K562 (cell line): ENCODE results near the gene PYHIN1. TPM values are rescaled to one million over a fixed set of nuclear protein-coding genes. Genes with fewer than 3 reads are reported as not detected.

Experiments used
- CHCHD3 ChIP-seq: fragments of 250-450 bp; sonication (Bioruptor Pico); IDR thresholded peaks from 2 replicates; pipeline ENCODE4 v2.1.2; 2022; ENCODE audit warnings: mild to moderate bottlenecking
- CREB5 ChIP-seq: fragments of 250-450 bp; sonication (Bioruptor Pico); IDR thresholded peaks from 2 replicates; pipeline ENCODE4 v1.5.0; 2020; ENCODE audit warnings: mild to moderate bottlenecking
- CREBBP ChIP-seq: IDR thresholded peaks from one replicate; pipeline ENCODE4 v1.6.1; 2012; ENCODE audit warnings: low read depth, mild to moderate bottlenecking, control low read depth, inconsistent platforms, low read length
- EP300 ChIP-seq: IDR thresholded peaks from 2 replicates; pipeline ENCODE4 v1.6.1; 2012; ENCODE audit warnings: low read length, improper control_type of control experiment
- HINFP ChIP-seq: fragments of 450-650 bp; conservative IDR thresholded peaks from 2 replicates; pipeline ENCODE4 v1.6.1; 2016; ENCODE audit warnings: missing genetic modification characterization, low read depth, mild to moderate bottlenecking, control low read depth, missing compliant biosample characterization
- HIVEP1 ChIP-seq: fragments of 250-450 bp; sonication (Bioruptor Pico); IDR thresholded peaks from 2 replicates; pipeline ENCODE4 v1.4.0; 2020; ENCODE audit warnings: mild to moderate bottlenecking
- HMG20B ChIP-seq: fragments of 250-450 bp; sonication (Bioruptor Pico); IDR thresholded peaks from 2 replicates; pipeline ENCODE4 v1.5.0; 2021; ENCODE audit warnings: mild to moderate bottlenecking
- HMGXB4 ChIP-seq: sonication (generic); formaldehyde crosslinking; IDR thresholded peaks from 2 replicates; pipeline ENCODE4 v1.8.1; 2023; ENCODE audit warnings: mild to moderate bottlenecking, missing genetic modification reagents
- ILF3 ChIP-seq: fragments of 450-650 bp; IDR thresholded peaks from 2 replicates; pipeline ENCODE4 v1.6.1; 2018; ENCODE audit warnings: antibody characterized with exemption, mild to moderate bottlenecking, moderate library complexity, borderline replicate concordance
- KLF6 ChIP-seq: fragments of 250-450 bp; sonication (Bioruptor Pico); IDR thresholded peaks from 2 replicates; pipeline ENCODE4 v1.4.0; 2020; ENCODE audit warnings: mild to moderate bottlenecking, moderate library complexity, borderline replicate concordance
- NR3C1 ChIP-seq: sonication (generic); formaldehyde crosslinking; IDR thresholded peaks from 2 replicates; pipeline ENCODE4 v1.8.1; 2022; ENCODE audit warnings: missing genetic modification reagents
- PHB ChIP-seq: fragments of 250-450 bp; sonication (Bioruptor Pico); IDR thresholded peaks from 2 replicates; pipeline ENCODE4 v1.5.0; 2021
- PRDM10 ChIP-seq: fragments of 450-650 bp; IDR thresholded peaks from 2 replicates; pipeline ENCODE4 v1.6.1; 2018; ENCODE audit not compliant: partially characterized antibody
- TFAP4 ChIP-seq: sonication (generic); formaldehyde crosslinking; IDR thresholded peaks from 2 replicates; pipeline ENCODE4 v1.8.0; 2022; ENCODE audit warnings: missing genetic modification reagents, mild to moderate bottlenecking, moderate library complexity, borderline replicate concordance
- THAP12 ChIP-seq: fragments of 250-450 bp; sonication (Bioruptor Pico); IDR thresholded peaks from 2 replicates; pipeline ENCODE4 v1.9.0; 2021; ENCODE audit warnings: mild to moderate bottlenecking, inconsistent platforms
- ZKSCAN8 ChIP-seq: fragments of 200-800 bp; sonication (Bioruptor generic); IDR thresholded peaks from 2 replicates; pipeline ENCODE4 v1.6.1; 2016; ENCODE audit warnings: missing genetic modification characterization, missing compliant biosample characterization
- ZNF316 ChIP-seq: fragments of 450-650 bp; IDR thresholded peaks from 2 replicates; pipeline ENCODE4 v1.6.1; 2016
- polyA plus RNA-seq, 8 experiments: library from polyadenylated mRNA; depleted of rRNA in 4 of 8; stranded (reverse) in 5 of 8; unstranded in 3 of 8; fragments of >200 nt; fragmentation: Nextera tagmentation in 2 of 8; fragmentation: Illumina TruSeq in 1 of 8; extraction: Ambion mirVana in 2 of 8; extraction: Trizol in 1 of 8; gene quantifications; 2 replicates each; pipeline versions ENCODE4 v1.2.1 to v1.2.3, GENCODE V29; 2011 to 2014; ENCODE audit warnings: inconsistent platforms in 1 of 8, missing spikeins in 1 of 8
- total RNA-seq, 7 experiments: library from RNA; depleted of rRNA in 6 of 7; stranded (reverse); fragments of >200 nt in 6 of 7; fragmentation: Illumina TruSeq in 2 of 7; extraction: Trizol in 2 of 7; gene quantifications; 2 replicates each; pipeline versions ENCODE4 v1.2.1 to v1.2.3, GENCODE V29; 2011 to 2021; ENCODE audit warnings: low replicate concordance in 1 of 7

Gene PYHIN1
- total and polyA plus RNA-seq, 9 of the 15 experiments (the other 6 are each of a cell fraction or from before 2014, with no cell fraction given) = not detected

GRCh38 chr1:159015440-159015909 is 84.1 kb downstream of the PYHIN1 start (continued):
- TF ChIP-seq CHCHD3 (no peak), HIVEP1 (0 out of 2 replicates have a peak, but pooled peaks have one; percentile 23), CREB5 (0 out of 2 replicates have a peak, but pooled peaks have one; percentile 20), ZNF316 (no peak), THAP12 (no peak), PHB (CRISPR knock-in tag) (no peak), HINFP (tag) (no peak), KLF6 (CRISPR knock-in tag) (peak; percentile 67; the same call in 1 of the 2 replicates), PRDM10 (no peak), CREBBP (no peak), HMGXB4 (CRISPR knock-in tag) (no peak), HMG20B (CRISPR knock-in tag) (no peak), TFAP4 (CRISPR knock-in tag) (no peak), NR3C1 (no peak), ILF3 (no peak), EP300 (0 out of 2 replicates have a peak, but pooled peaks have one; percentile 25), ZKSCAN8 (CRISPR knock-in tag) (peak; percentile 76)
